Measurements from ENCODE around the gene ANO8. TPM values are rescaled to one million over a fixed set of nuclear protein-coding genes. Genes with fewer than 3 reads are reported as not detected.

Gene ANO8
- polyA plus RNA-seq, 3 donors: 0.11 to 14.1 TPM; not detected in 1

- Mint-ChIP-seq H3K27ac (peak overlapping the region; percentile 45 to 89 (median 82)), H3K36me3 (peaks cover 22 to 31% of the 10 kb centered on the region in 2 donors), H3K4me1 (peaks cover 42% of the 10 kb centered on the region), H3K4me3 (peak overlapping the region; percentile 84 to 90), H3K27me3 (ENCODE audit: low read depth in 3 of 3) (peaks cover 19 to 26% (median 20%) of the 10 kb centered on the region in 3 donors), H3K9me3 (peaks cover 0 to 13% (median 8%) of the 10 kb centered on the region in 7 donors)
- Histone ChIP-seq H3K4me3 (replicated peaks in 1 of 3; ENCODE audit: low read depth in 2 of 3, low read length in 3 of 3) (peak overlapping the region; percentile 49 to 93 (median 69)), H4K20me1 (ENCODE audit: insufficient read depth, low read length) (peaks cover 23% of the 10 kb centered on the region), H2AFZ (ENCODE audit: insufficient read depth, low read depth, low read length, poor library complexity, severe bottlenecking) (peak overlapping the region; percentile 96), H3K4me1 (ENCODE audit: control insufficient read depth in 1 of 2, insufficient read depth in 2 of 2, low read length in 2 of 2) (peaks cover 50 to 66% of the 10 kb centered on the region in 2 donors), H3K9ac (ENCODE audit: insufficient read depth, low read length, poor library complexity, severe bottlenecking) (peak overlapping the region; percentile 72), H3K36me3 (replicated peaks in 1 of 2; ENCODE audit: control insufficient read depth in 1 of 2, insufficient read depth in 2 of 2, low read length in 2 of 2) (peaks cover 0 to 3% of the 10 kb centered on the region in 2 donors), H3K4me2 (replicated peaks; ENCODE audit: extremely low read depth, low read length, poor library complexity, severe bottlenecking) (peak overlapping the region; percentile 98), H3K79me2 (ENCODE audit: insufficient read depth, low read length) (peaks cover 16% of the 10 kb centered on the region), H3K9me3 (replicated peaks in 1 of 2; ENCODE audit: control insufficient read depth in 1 of 2, insufficient read depth in 1 of 2, low read length in 2 of 2) (peaks cover 0 to 12% of the 10 kb centered on the region in 2 donors), H3K27me3 (ENCODE audit: control insufficient read depth in 2 of 2, insufficient read depth in 2 of 2, low read length in 2 of 2) (peaks cover 10 to 20% of the 10 kb centered on the region in 2 donors), H3K27ac (ENCODE audit: low read depth in 1 of 2, low read length in 2 of 2) (peak overlapping the region in 1 of 2 donors; percentile 65)
- peak; percentile 69 to 79 (median 77) for DNase-seq
- no peak for TF ChIP-seq CTCF (IDR thresholded peaks at IDR 0.05)
- WGBS (ENCODE audit: insufficient coverage): 36% methylated on average over 52 of the region's 52 CpGs
- intact Hi-C loops (cut with micrococcal nuclease): no loop called here
These were observed 843 bp downstream of the ANO8 start for GRCh38 chr19:17333611-17334413.

DNA sequence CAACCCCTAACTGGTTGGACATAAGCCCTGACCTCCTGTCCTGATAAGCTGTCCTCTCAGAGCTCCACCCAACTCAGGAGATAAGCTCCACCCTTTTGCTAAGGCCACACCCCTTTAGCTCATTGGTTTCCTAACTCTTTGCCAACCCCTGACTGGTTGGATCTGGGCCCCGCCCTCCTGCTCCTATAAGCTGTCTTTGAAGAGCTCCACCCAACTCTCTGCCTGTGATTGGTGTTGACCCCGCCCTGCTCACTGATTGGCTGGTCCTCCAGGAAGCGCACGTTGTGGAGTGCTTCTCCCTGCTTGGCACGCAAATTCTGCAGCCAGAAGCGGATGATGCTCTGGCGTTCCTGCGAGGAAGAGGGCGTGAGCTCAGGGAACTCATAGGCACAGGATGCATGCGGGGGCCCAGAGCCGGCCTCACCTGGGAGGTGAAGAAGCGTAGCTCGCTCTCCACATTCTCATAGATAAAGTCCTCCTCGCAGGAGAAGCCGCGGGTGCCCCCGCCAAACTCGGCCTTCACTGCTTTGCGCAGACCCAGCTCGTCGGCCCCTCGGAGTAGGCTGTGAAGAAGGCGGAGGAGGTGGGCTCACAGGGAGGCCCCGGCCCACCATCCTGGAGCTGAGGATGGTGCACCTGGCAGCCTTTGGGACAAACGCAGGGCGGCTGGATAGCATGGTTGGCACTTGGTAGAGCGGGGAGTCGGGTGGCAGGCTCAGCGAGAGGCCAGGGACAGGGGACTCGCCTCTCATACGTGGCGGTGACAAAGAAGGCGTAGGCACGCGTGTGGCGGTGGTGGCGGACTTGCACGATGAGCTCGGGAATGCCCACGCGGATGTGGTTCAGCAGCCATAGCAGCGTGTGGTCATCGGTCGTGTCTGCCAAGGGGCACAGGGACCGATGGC, 1.7 kb downstream of the ANO8 start:
- H3K27me3 Mint-ChIP-seq (ENCODE audit: low read depth in 3 of 3): peaks cover 22 to 33% (median 23%) of the 10 kb centered on the region in 3 donors
- Histone ChIP-seq H3K9ac (ENCODE audit: insufficient read depth, low read length, poor library complexity, severe bottlenecking) (no peak overlapping the region), H3K4me3 (replicated peaks in 1 of 3; ENCODE audit: low read depth in 2 of 3, low read length in 3 of 3) (no peak overlapping the region), H3K27me3 (ENCODE audit: control insufficient read depth in 2 of 2, insufficient read depth in 2 of 2, low read length in 2 of 2) (peaks cover 11 to 23% of the 10 kb centered on the region in 2 donors), H3K79me2 (ENCODE audit: insufficient read depth, low read length) (peaks cover 13% of the 10 kb centered on the region), H3K27ac (ENCODE audit: low read depth in 1 of 2, low read length in 2 of 2) (no peak overlapping the region), H2AFZ (ENCODE audit: insufficient read depth, low read depth, low read length, poor library complexity, severe bottlenecking) (no peak overlapping the region), H3K4me2 (replicated peaks; ENCODE audit: extremely low read depth, low read length, poor library complexity, severe bottlenecking) (no peak overlapping the region), H3K4me1 (ENCODE audit: control insufficient read depth in 1 of 2, insufficient read depth in 2 of 2, low read length in 2 of 2) (peaks cover 51 to 66% of the 10 kb centered on the region in 2 donors), H4K20me1 (ENCODE audit: insufficient read depth, low read length) (peaks cover 23% of the 10 kb centered on the region), H3K36me3 (replicated peaks in 1 of 2; ENCODE audit: control insufficient read depth in 1 of 2, insufficient read depth in 2 of 2, low read length in 2 of 2) (peaks cover 0 to 3% of the 10 kb centered on the region in 2 donors), H3K9me3 (replicated peaks in 1 of 2; ENCODE audit: control insufficient read depth in 1 of 2, insufficient read depth in 1 of 2, low read length in 2 of 2) (peaks cover 0 to 12% of the 10 kb centered on the region in 2 donors)
- TF ChIP-seq CTCF (IDR thresholded peaks at IDR 0.05): no peak
- H3K4me1 Mint-ChIP-seq: peaks cover 42% of the 10 kb centered on the region
- intact Hi-C loops (cut with micrococcal nuclease): no loop called here
- H3K9me3 Mint-ChIP-seq: peaks cover 0 to 13% (median 8%) of the 10 kb centered on the region in 7 donors
- peaks cover 22 to 31% of the 10 kb centered on the region in 2 donors for H3K36me3 Mint-ChIP-seq
- no peak overlapping the region for H3K27ac Mint-ChIP-seq
- DNase-seq: peak; percentile 43 to 59 (median 47)
- 97% methylated on average over 40 of the region's 45 CpGs for WGBS (ENCODE audit: insufficient coverage)
- H3K4me3 Mint-ChIP-seq: no peak overlapping the region

Measured in CD14-positive monocyte (primary cell).